Mesendoderm (in vitro differentiated cells): ENCODE measurements around the gene RAB6B.
A peak's percentile ranks its signal among the peaks of the same experiment; 100 is the strongest.

Experiments
- DNase-seq: peaks from one replicate; pipeline ENCODE4 v3.0.0; 2013
- H2AK5ac ChIP-seq: 2 replicates; pipeline ENCODE4 v1.6.1; 2013; ENCODE audit warnings: low read length, inconsistent platforms
- H2BK120ac ChIP-seq: 2 replicates; pipeline ENCODE4 v1.6.1; 2013; ENCODE audit warnings: low read depth, mild to moderate bottlenecking, low read length, moderate library complexity, mixed read lengths
- H2BK15ac ChIP-seq: replicated peaks from 2 replicates; pipeline ENCODE4 v1.6.1; 2013; ENCODE audit warnings: low read depth, mild to moderate bottlenecking, moderate library complexity
- H2BK5ac ChIP-seq: 2 replicates; pipeline ENCODE4 v1.6.1; 2013; ENCODE audit warnings: low read length, inconsistent platforms
- H3K18ac ChIP-seq: 2 replicates; pipeline ENCODE4 v1.6.1; 2013; ENCODE audit warnings: mild to moderate bottlenecking, low read length, mixed read lengths
- H3K23ac ChIP-seq: one replicate; pipeline ENCODE4 v1.6.1; 2013; ENCODE audit warnings: low read length
- H3K27ac ChIP-seq: 2 replicates; pipeline ENCODE4 v1.5.1; 2013; ENCODE audit warnings: low read depth, mild to moderate bottlenecking, inconsistent platforms, low read length, moderate library complexity
- H3K27me3 ChIP-seq: 2 replicates; pipeline ENCODE4 v1.6.1; 2013; ENCODE audit warnings: low read length, control low read depth, mild to moderate bottlenecking, inconsistent platforms; ENCODE audit not compliant: insufficient read depth, poor library complexity
- H3K36me3 ChIP-seq: 2 replicates; pipeline ENCODE4 v1.6.1; 2013; ENCODE audit warnings: low read length, inconsistent platforms; ENCODE audit not compliant: control insufficient read depth, insufficient read depth
- H3K4ac ChIP-seq: one replicate; pipeline ENCODE4 v1.6.1; 2013; ENCODE audit warnings: low read depth, mild to moderate bottlenecking, low read length, moderate library complexity
- H3K4me1 ChIP-seq: 2 replicates; pipeline ENCODE4 v1.6.1; 2013; ENCODE audit warnings: low read depth, low read length, inconsistent platforms; ENCODE audit not compliant: control insufficient read depth
- H3K4me2 ChIP-seq: 2 replicates; pipeline ENCODE4 v1.6.1; 2013; ENCODE audit warnings: low read length
- H3K4me3 ChIP-seq: 2 replicates; pipeline ENCODE4 v1.5.1; 2013; ENCODE audit warnings: mild to moderate bottlenecking, low read length
- H3K56ac ChIP-seq: one replicate; pipeline ENCODE4 v1.6.1; 2013; ENCODE audit warnings: low read length
- H3K79me1 ChIP-seq: 2 replicates; pipeline ENCODE4 v1.6.1; 2013; ENCODE audit warnings: low read length, inconsistent platforms
- H3K79me2 ChIP-seq: 2 replicates; pipeline ENCODE4 v1.6.1; 2013; ENCODE audit warnings: mild to moderate bottlenecking, low read length; ENCODE audit not compliant: control insufficient read depth, insufficient read depth
- H3K9ac ChIP-seq: 2 replicates; pipeline ENCODE4 v1.6.1; 2013; ENCODE audit warnings: low read length, inconsistent platforms
- H4K5ac ChIP-seq: one replicate; pipeline ENCODE4 v1.6.1; 2013; ENCODE audit warnings: low read length
- H4K8ac ChIP-seq: one replicate; pipeline ENCODE4 v1.6.1; 2013; ENCODE audit warnings: low read depth, mild to moderate bottlenecking, control low read depth, low read length, moderate library complexity
- WGBS: extraction: QIAGEN DNeasy Blood & Tissue Kit; methylation state at CpG from one replicate; pipeline ENCODE4 v1.1.7; 2013; ENCODE audit warnings: low lambda C conversion rate, missing lambda C conversion rate; ENCODE audit not compliant: insufficient coverage; ENCODE audit errors: extremely low coverage; 5-methylcytosine and 5-hydroxymethylcytosine counted together

The RAB6B gene

GRCh38 chr3:133855772-133856171 is 39.9 kb downstream of the RAB6B start:
- H3K79me2 ChIP-seq = no peaks in the 10 kb centered on the region
- H3K27me3 ChIP-seq = no peaks in the 10 kb centered on the region
- peak; percentile 18 for DNase-seq
- H2BK5ac ChIP-seq = no peak overlapping the region
- no peaks in the 10 kb centered on the region for H3K36me3 ChIP-seq
- H2BK120ac ChIP-seq = no peak overlapping the region
- H3K4me1 ChIP-seq = peaks cover 2% of the 10 kb centered on the region
- no CpG with 5 or more reads among the region's 6 CpGs for WGBS
- no peak overlapping the region for H3K9ac ChIP-seq
- no peak overlapping the region for H3K56ac ChIP-seq
- no peak overlapping the region for H4K8ac ChIP-seq
- no peak overlapping the region for H3K4ac ChIP-seq
- H3K23ac ChIP-seq = no peak overlapping the region
- no peaks in the 10 kb centered on the region for H3K79me1 ChIP-seq
- no peak overlapping the region for H3K4me3 ChIP-seq
- H2BK15ac ChIP-seq = no peak overlapping the region
- no peak overlapping the region for H3K27ac ChIP-seq
- no peak overlapping the region for H2AK5ac ChIP-seq
- no peak overlapping the region for H3K4me2 ChIP-seq
- H3K18ac ChIP-seq = no peak overlapping the region
- no peak overlapping the region for H4K5ac ChIP-seq

GRCh38 chr3:133855002-133855370 is 40.7 kb downstream of the RAB6B start:
- H2BK15ac ChIP-seq = no peak overlapping the region
- no peak for DNase-seq
- no peaks in the 10 kb centered on the region for H3K79me2 ChIP-seq
- no peak overlapping the region for H2BK120ac ChIP-seq
- H3K4me3 ChIP-seq = no peak overlapping the region
- H2BK5ac ChIP-seq = no peak overlapping the region
- no peak overlapping the region for H3K23ac ChIP-seq
- no peaks in the 10 kb centered on the region for H3K79me1 ChIP-seq
- no peak overlapping the region for H3K56ac ChIP-seq
- H3K18ac ChIP-seq = no peak overlapping the region
- no peak overlapping the region for H2AK5ac ChIP-seq
- H3K27ac ChIP-seq = no peak overlapping the region
- WGBS = no CpG with 5 or more reads among the region's 4 CpGs
- no peak overlapping the region for H4K5ac ChIP-seq
- no peak overlapping the region for H4K8ac ChIP-seq
- no peaks in the 10 kb centered on the region for H3K36me3 ChIP-seq
- H3K27me3 ChIP-seq = no peaks in the 10 kb centered on the region
- peaks cover 2% of the 10 kb centered on the region for H3K4me1 ChIP-seq
- H3K4me2 ChIP-seq = no peak overlapping the region
- H3K9ac ChIP-seq = no peak overlapping the region
- H3K4ac ChIP-seq = no peak overlapping the region

DNA sequence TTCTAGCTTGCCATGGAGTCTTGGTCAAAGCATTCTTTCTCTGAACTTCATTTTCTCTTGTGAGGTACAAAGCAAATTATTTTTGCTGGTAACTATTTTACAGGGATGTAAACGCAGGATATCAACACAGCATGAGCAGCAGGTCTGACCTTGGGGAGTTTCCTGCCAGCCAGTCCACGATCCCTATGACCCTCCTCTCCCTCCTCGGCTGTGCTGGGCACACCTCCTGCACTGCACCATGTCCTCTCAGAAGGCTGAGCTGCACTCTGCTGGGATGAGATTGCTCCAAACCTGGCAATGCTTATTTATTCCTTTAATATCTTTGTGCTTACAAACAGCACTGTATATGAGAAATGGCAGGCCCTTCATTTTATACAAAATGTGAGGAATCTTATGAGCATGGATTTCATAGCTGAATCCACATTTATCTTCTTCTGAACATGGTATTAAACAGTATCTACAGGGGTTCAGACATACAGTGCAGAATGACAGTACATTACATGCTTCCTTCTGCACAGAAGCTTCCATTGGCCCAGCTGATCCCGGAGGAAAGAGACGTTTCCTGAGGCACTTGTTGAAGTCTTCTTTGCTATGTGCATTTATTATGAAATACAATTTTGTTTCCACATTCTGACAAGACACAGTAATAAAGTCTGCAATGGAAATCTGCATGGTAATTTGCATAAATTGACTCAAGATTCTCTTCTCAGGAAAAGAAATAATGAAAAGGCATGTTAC is 41.2 kb downstream of the RAB6B start:
- H3K9ac ChIP-seq = no peak overlapping the region
- no peak for DNase-seq
- no peak overlapping the region for H3K56ac ChIP-seq
- no peaks in the 10 kb centered on the region for H3K27me3 ChIP-seq
- H3K79me1 ChIP-seq = no peaks in the 10 kb centered on the region
- H3K4me3 ChIP-seq = no peak overlapping the region
- no peak overlapping the region for H4K8ac ChIP-seq
- H3K4me2 ChIP-seq = no peak overlapping the region
- H3K79me2 ChIP-seq = no peaks in the 10 kb centered on the region
- peaks cover 2% of the 10 kb centered on the region for H3K4me1 ChIP-seq
- H2BK5ac ChIP-seq = no peak overlapping the region
- no peak overlapping the region for H3K4ac ChIP-seq
- H4K5ac ChIP-seq = no peak overlapping the region
- no peaks in the 10 kb centered on the region for H3K36me3 ChIP-seq
- no peak overlapping the region for H3K23ac ChIP-seq
- H2BK120ac ChIP-seq = no peak overlapping the region
- H2BK15ac ChIP-seq = no peak overlapping the region
- WGBS = no CpG with 5 or more reads among the region's 5 CpGs
- H3K18ac ChIP-seq = no peak overlapping the region
- H3K27ac ChIP-seq = no peak overlapping the region
- no peak overlapping the region for H2AK5ac ChIP-seq

GRCh38 chr3:133853925-133854227 is 41.8 kb downstream of the RAB6B start:
- no peak overlapping the region for H3K9ac ChIP-seq
- H4K8ac ChIP-seq = no peak overlapping the region
- no peaks in the 10 kb centered on the region for H3K79me1 ChIP-seq
- no peak overlapping the region for H2AK5ac ChIP-seq
- peaks cover 2% of the 10 kb centered on the region for H3K4me1 ChIP-seq
- H2BK120ac ChIP-seq = no peak overlapping the region
- H3K23ac ChIP-seq = no peak overlapping the region
- no peak overlapping the region for H3K27ac ChIP-seq
- no peaks in the 10 kb centered on the region for H3K36me3 ChIP-seq
- H3K18ac ChIP-seq = no peak overlapping the region
- H4K5ac ChIP-seq = no peak overlapping the region
- no peak for DNase-seq
- H3K4me2 ChIP-seq = no peak overlapping the region
- H2BK15ac ChIP-seq = no peak overlapping the region
- H3K27me3 ChIP-seq = no peaks in the 10 kb centered on the region
- no peak overlapping the region for H3K4me3 ChIP-seq
- no peak overlapping the region for H2BK5ac ChIP-seq
- no peaks in the 10 kb centered on the region for H3K79me2 ChIP-seq
- no peak overlapping the region for H3K4ac ChIP-seq
- no peak overlapping the region for H3K56ac ChIP-seq
- no CpG with 5 or more reads among the region's 2 CpGs for WGBS

DNA sequence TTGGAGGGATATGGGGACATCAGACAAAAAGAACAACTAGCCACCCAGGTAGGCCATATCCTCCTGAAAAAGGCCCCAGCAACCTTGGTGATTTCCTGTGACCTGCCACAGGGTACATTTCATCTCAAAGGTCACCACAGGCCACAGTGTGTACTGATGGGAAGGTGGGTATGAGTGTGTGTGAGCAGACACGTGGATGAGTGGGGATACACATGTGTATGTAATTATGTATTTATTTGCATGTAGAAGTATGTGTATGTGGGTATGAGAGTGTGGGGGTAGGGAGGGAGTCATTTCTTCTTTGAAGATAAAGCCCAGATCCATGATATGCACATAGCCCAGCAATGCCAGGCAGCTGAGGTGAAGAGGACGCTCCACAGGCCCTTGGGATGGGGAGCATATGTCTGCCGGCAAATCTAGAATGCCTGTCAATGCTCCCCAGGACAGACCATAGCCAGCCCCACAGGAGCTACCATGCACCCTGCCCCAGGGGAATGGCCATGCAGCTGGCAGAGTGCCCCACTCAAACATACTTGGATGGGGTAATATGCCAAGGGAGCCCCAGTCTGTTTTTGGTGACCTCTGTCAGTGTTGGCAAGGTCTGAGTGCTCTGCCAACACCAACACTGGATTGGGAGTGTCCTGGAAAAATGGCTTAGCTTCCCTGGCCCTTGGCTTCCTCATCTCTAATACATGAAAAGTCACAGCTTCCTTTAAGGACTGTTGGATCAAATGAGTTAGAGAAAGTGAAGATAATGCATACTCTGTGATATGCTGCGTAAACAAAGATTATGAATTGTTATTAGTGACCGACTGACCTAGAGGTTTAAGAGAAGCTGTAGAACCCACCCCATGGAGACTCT is 42.4 kb downstream of the RAB6B start:
- Histone ChIP-seq H3K18ac (no peak overlapping the region), H3K9ac (no peak overlapping the region), H3K4me1 (peaks cover 2% of the 10 kb centered on the region), H2BK5ac (no peak overlapping the region), H3K23ac (no peak overlapping the region), H3K4me3 (no peak overlapping the region), H3K27ac (no peak overlapping the region), H4K8ac (no peak overlapping the region), H2AK5ac (no peak overlapping the region), H4K5ac (no peak overlapping the region), H3K4me2 (no peak overlapping the region), H2BK15ac (no peak overlapping the region), H3K79me1 (no peaks in the 10 kb centered on the region), H3K36me3 (no peaks in the 10 kb centered on the region), H2BK120ac (no peak overlapping the region), H3K4ac (no peak overlapping the region), H3K79me2 (no peaks in the 10 kb centered on the region), H3K56ac (no peak overlapping the region), H3K27me3 (no peaks in the 10 kb centered on the region)
- no CpG with 5 or more reads among the region's 5 CpGs for WGBS
- no peak for DNase-seq
